Measurements from ENCODE around the gene PRSS1. TPM values are rescaled to one million over a fixed set of nuclear protein-coding genes. Genes with fewer than 3 reads are reported as not detected.
"Not testable (repeated sequence)": the region's sequence is repeated elsewhere in the genome, so short reads cannot be mapped to it uniquely, and the experiment has no call there.

Gene PRSS1
- total and polyA plus RNA-seq, 3 experiments from 2014 or later: not detected

- Histone ChIP-seq H3K9me3 (ENCODE audit: low read length) (no peaks in the 10 kb centered on the region), H3K4me1 (ENCODE audit: insufficient read depth, low read length) (no peaks in the 10 kb centered on the region), H3K27me3 (ENCODE audit: insufficient read depth, low read length, poor library complexity, severe bottlenecking) (no peaks in the 10 kb centered on the region), H3K4me3 (ENCODE audit: low read length) (no peak overlapping the region), H3K36me3 (ENCODE audit: insufficient read depth, low read length) (no peaks in the 10 kb centered on the region), H3K27ac (ENCODE audit: low read depth, low read length) (no peak overlapping the region)
- H3K9me3 Mint-ChIP-seq: no peaks in the 10 kb centered on the region
- H3K4me3 Mint-ChIP-seq: no peak overlapping the region
- POLR2A ChIA-PET: no interaction called here
- CTCF ChIA-PET: no interaction called here
- DNase-seq: no peak
- no peaks in the 10 kb centered on the region for H3K36me3 Mint-ChIP-seq
- H3K27me3 Mint-ChIP-seq: no peaks in the 10 kb centered on the region
- no peaks in the 10 kb centered on the region for H3K4me1 Mint-ChIP-seq
- no peak overlapping the region for H3K27ac Mint-ChIP-seq
Observed at GRCh38 chr7:142759433-142759832, 10.2 kb downstream of the PRSS1 start.

- POLR2A ChIA-PET: no interaction called here
- H3K27ac Mint-ChIP-seq: peak overlapping the region in 1 of 8 donors; percentile 68
Observed at GRCh38 chr7:142760071-142760642, 10.9 kb downstream of the PRSS1 start.

GRCh38 chr7:142761606-142762005, 12.3 kb downstream of the PRSS1 start:
- H3K4me3 ChIP-seq (ENCODE audit: low read length); H3K9me3 Mint-ChIP-seq; H3K36me3 Mint-ChIP-seq; H3K27me3 Mint-ChIP-seq; H3K36me3 ChIP-seq (ENCODE audit: insufficient read depth, low read length); DNase-seq; H3K27ac Mint-ChIP-seq; H3K27me3 ChIP-seq (ENCODE audit: insufficient read depth, low read length, poor library complexity, severe bottlenecking); POLR2A ChIA-PET; H3K4me3 Mint-ChIP-seq; H3K9me3 ChIP-seq (ENCODE audit: low read length); H3K4me1 Mint-ChIP-seq; H3K4me1 ChIP-seq (ENCODE audit: insufficient read depth, low read length); H3K27ac ChIP-seq (ENCODE audit: low read depth, low read length); CTCF ChIA-PET: not testable (repeated sequence)

More at GRCh38 chr7:142760071-142760642, 10.9 kb downstream of the PRSS1 start:
- no peaks in the 10 kb centered on the region for H3K27me3 ChIP-seq (ENCODE audit: insufficient read depth, low read length, poor library complexity, severe bottlenecking)
- H3K4me1 ChIP-seq (ENCODE audit: insufficient read depth, low read length): no peaks in the 10 kb centered on the region
- no peak for DNase-seq
- H3K4me3 ChIP-seq (ENCODE audit: low read length): no peak overlapping the region
- Mint-ChIP-seq H3K4me3 (no peak overlapping the region), H3K36me3 (no peaks in the 10 kb centered on the region), H3K4me1 (no peaks in the 10 kb centered on the region), H3K27me3 (no peaks in the 10 kb centered on the region), H3K9me3 (no peaks in the 10 kb centered on the region)
- no peak overlapping the region for H3K27ac ChIP-seq (ENCODE audit: low read depth, low read length)
- H3K36me3 ChIP-seq (ENCODE audit: insufficient read depth, low read length): no peaks in the 10 kb centered on the region
- no peaks in the 10 kb centered on the region for H3K9me3 ChIP-seq (ENCODE audit: low read length)
- CTCF ChIA-PET: no interaction called here

- no peak overlapping the region for H3K4me3 Mint-ChIP-seq
- H3K36me3 Mint-ChIP-seq: no peaks in the 10 kb centered on the region
- no peaks in the 10 kb centered on the region for H3K27me3 ChIP-seq (ENCODE audit: insufficient read depth, low read length, poor library complexity, severe bottlenecking)
- H3K27me3 Mint-ChIP-seq: no peaks in the 10 kb centered on the region
- H3K4me3 ChIP-seq (ENCODE audit: low read length): no peak overlapping the region
- no peaks in the 10 kb centered on the region for H3K4me1 ChIP-seq (ENCODE audit: insufficient read depth, low read length)
- H3K4me1 Mint-ChIP-seq: no peaks in the 10 kb centered on the region
- no peak for DNase-seq
- no peak overlapping the region for H3K27ac ChIP-seq (ENCODE audit: low read depth, low read length)
- no peaks in the 10 kb centered on the region for H3K9me3 Mint-ChIP-seq
- no peaks in the 10 kb centered on the region for H3K36me3 ChIP-seq (ENCODE audit: insufficient read depth, low read length)
- ChIA-PET CTCF (no interaction called here), POLR2A (no interaction called here)
- H3K9me3 ChIP-seq (ENCODE audit: low read length): no peaks in the 10 kb centered on the region
- H3K27ac Mint-ChIP-seq: no peak overlapping the region
Observed at GRCh38 chr7:142762104-142762503, 12.8 kb downstream of the PRSS1 start.

DNA sequence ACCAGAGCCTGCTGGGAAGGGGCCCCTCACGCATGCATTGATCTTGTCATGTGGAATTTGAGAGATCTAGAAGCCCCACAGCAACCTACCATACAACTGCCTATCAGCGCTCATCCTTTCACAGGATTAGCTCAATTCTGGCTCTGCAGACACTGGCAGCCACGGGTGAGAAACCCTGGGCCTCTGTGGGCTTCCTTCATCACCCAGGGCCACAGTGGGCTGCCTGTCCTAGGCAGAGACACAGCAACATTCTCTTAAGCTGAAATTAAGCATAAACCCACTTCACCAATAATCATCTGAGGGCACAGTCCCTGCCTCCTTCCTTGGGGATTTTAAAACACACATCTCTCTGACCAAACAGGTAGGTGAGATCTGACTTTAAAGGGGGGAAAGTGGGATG, 18.2 kb downstream of the PRSS1 start:
- Mint-ChIP-seq H3K4me3 (no peak overlapping the region), H3K4me1 (peaks cover 0 to 2% (median 0%) of the 10 kb centered on the region in 3 donors), H3K27me3 (peaks cover 2 to 3% of the 10 kb centered on the region in 2 donors), H3K27ac (no peak overlapping the region), H3K36me3 (no peaks in the 10 kb centered on the region), H3K9me3 (no peaks in the 10 kb centered on the region)
- Histone ChIP-seq H3K27ac (ENCODE audit: low read depth, low read length) (no peak overlapping the region), H3K4me3 (ENCODE audit: low read length) (no peak overlapping the region), H3K4me1 (ENCODE audit: insufficient read depth, low read length) (no peaks in the 10 kb centered on the region), H3K27me3 (ENCODE audit: insufficient read depth, low read length, poor library complexity, severe bottlenecking) (no peaks in the 10 kb centered on the region), H3K36me3 (ENCODE audit: insufficient read depth, low read length) (no peaks in the 10 kb centered on the region), H3K9me3 (ENCODE audit: low read length) (no peaks in the 10 kb centered on the region)
- DNase-seq: no peak
- CTCF ChIA-PET: no interaction called here
- POLR2A ChIA-PET: no interaction called here

DNA sequence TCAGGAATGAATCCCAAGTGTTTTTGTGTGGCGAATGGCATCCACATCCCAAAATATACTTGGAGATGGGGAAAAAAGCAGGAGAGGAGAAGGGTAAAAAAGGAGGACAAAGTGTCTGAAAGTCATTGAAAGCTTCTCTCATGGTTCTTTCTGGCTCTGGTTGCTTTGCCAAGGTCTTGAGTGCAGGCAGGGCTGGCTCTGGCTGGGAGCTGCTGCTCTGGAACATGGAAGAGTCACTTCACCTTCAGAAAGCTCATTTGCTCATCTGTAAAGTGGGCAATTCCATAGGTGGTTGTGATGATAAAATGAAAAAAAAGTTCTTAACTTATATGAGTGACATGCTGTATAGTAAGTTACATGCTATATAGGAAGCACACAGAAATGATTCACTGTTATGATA, 18.6 kb downstream of the PRSS1 start:
- Histone ChIP-seq H3K27me3 (ENCODE audit: insufficient read depth, low read length, poor library complexity, severe bottlenecking) (no peaks in the 10 kb centered on the region), H3K9me3 (ENCODE audit: low read length) (no peaks in the 10 kb centered on the region), H3K4me3 (ENCODE audit: low read length) (no peak overlapping the region), H3K27ac (ENCODE audit: low read depth, low read length) (no peak overlapping the region), H3K4me1 (ENCODE audit: insufficient read depth, low read length) (no peaks in the 10 kb centered on the region), H3K36me3 (ENCODE audit: insufficient read depth, low read length) (no peaks in the 10 kb centered on the region)
- POLR2A ChIA-PET: no interaction called here
- no peak overlapping the region for H3K27ac Mint-ChIP-seq
- H3K4me3 Mint-ChIP-seq: no peak overlapping the region
- peaks cover 2 to 3% of the 10 kb centered on the region in 2 donors for H3K27me3 Mint-ChIP-seq
- DNase-seq: no peak
- H3K9me3 Mint-ChIP-seq: no peaks in the 10 kb centered on the region
- CTCF ChIA-PET: no interaction called here
- no peaks in the 10 kb centered on the region for H3K36me3 Mint-ChIP-seq
- peaks cover 0 to 2% (median 0%) of the 10 kb centered on the region in 3 donors for H3K4me1 Mint-ChIP-seq

- DNase-seq; H3K27me3 ChIP-seq (ENCODE audit: insufficient read depth, low read length, poor library complexity, severe bottlenecking); H3K36me3 Mint-ChIP-seq; POLR2A ChIA-PET; H3K4me1 Mint-ChIP-seq; H3K27me3 Mint-ChIP-seq; H3K27ac ChIP-seq (ENCODE audit: low read depth, low read length); H3K27ac Mint-ChIP-seq; H3K36me3 ChIP-seq (ENCODE audit: insufficient read depth, low read length); H3K4me3 Mint-ChIP-seq; H3K9me3 ChIP-seq (ENCODE audit: low read length); H3K4me1 ChIP-seq (ENCODE audit: insufficient read depth, low read length); H3K9me3 Mint-ChIP-seq; H3K4me3 ChIP-seq (ENCODE audit: low read length); CTCF ChIA-PET: not testable (repeated sequence)
Observed at GRCh38 chr7:142768885-142769284, 19.6 kb downstream of the PRSS1 start.

DNA sequence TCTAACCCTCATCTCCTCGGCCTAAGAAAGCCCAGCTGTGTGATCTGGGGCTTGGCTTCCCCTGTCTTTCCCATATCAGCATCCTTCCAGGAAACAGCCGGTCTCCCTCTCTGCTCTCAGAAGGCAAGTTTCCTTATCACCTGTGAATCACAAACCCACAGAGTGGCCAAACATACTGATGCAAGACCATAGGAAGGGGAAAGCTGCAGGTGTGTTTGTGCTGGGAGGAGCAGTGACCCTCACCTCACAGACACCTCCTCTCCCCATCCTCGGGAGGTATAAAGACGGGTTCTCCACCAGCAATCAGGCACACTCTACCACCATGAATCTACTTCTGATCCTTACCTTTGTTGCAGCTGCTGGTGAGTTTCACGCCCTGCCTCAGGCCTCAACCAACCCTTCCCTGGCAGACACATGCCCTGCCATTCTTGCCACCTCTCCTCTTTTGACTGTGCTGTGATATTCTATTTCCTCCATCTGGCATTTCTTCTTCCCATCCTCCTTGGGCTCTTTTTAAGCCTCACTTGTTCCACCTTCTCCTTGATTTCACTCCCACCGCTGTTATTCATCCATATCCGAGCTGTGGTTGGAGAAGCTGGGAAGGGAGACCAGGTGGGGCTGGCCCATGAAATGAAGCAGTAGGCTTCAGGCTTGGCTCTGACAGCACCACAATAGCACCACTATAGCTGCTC, 21.5 kb downstream of the PRSS1 start, which contains the start of gene PRSS2:
Gene PRSS2, plus strand, starts transcription at position 310 of the 692 bp plus-strand sequence. Its CDS starts 13 bp downstream, at position 323.
- H3K27ac ChIP-seq (ENCODE audit: low read depth, low read length): no peak within 1 kb of the TSS
- no peak for DNase-seq
- ChIA-PET POLR2A (no interaction called here), CTCF (no interaction called here)
- Mint-ChIP-seq H3K27ac (peak within 1 kb of the TSS in 1 of 8 donors; percentile 72), H3K36me3 (no peaks in the 10 kb centered on the region), H3K9me3 (no peaks in the 10 kb centered on the region), H3K4me3 (no peak within 1 kb of the TSS), H3K27me3 (peaks cover 2 to 3% of the 10 kb centered on the region in 2 donors), H3K4me1 (peaks cover 0 to 2% (median 0%) of the 10 kb centered on the region in 3 donors)
- no peaks in the 10 kb centered on the region for H3K36me3 ChIP-seq (ENCODE audit: insufficient read depth, low read length)
- no peaks in the 10 kb centered on the region for H3K4me1 ChIP-seq (ENCODE audit: insufficient read depth, low read length)
- no peaks in the 10 kb centered on the region for H3K9me3 ChIP-seq (ENCODE audit: low read length)
- H3K27me3 ChIP-seq (ENCODE audit: insufficient read depth, low read length, poor library complexity, severe bottlenecking): no peaks in the 10 kb centered on the region
- no peak within 1 kb of the TSS for H3K4me3 ChIP-seq (ENCODE audit: low read length)

All from CD8-positive, alpha-beta memory T cell (primary cell).